BLaER1 (cell line): Measurements from ENCODE around the gene FITM2.
"Not testable (repeated sequence)": the region's sequence is repeated elsewhere in the genome, so short reads cannot be mapped to it uniquely, and the experiment has no call there.

Experiments used
- H3K27ac ChIP-seq: shearing (Covaris generic); formaldehyde crosslinking; 2 replicates; pipeline ENCODE4 v1.8.1; 2022
- H3K27me3 ChIP-seq: shearing (Covaris generic); formaldehyde crosslinking; 2 replicates; pipeline ENCODE4 v1.8.1; 2022
- H3K36me3 ChIP-seq: shearing (Covaris generic); formaldehyde crosslinking; 2 replicates; pipeline ENCODE4 v1.8.1; 2022
- H3K4me1 ChIP-seq: shearing (Covaris generic); formaldehyde crosslinking; 2 replicates; pipeline ENCODE4 v1.8.1; 2022
- H3K4me2 ChIP-seq: shearing (Covaris generic); formaldehyde crosslinking; 2 replicates; pipeline ENCODE4 v1.8.1; 2022
- H3K4me3 ChIP-seq: shearing (Covaris generic); formaldehyde crosslinking; 2 replicates; pipeline ENCODE4 v1.8.1; 2022
- H3K9ac ChIP-seq: shearing (Covaris generic); formaldehyde crosslinking; 2 replicates; pipeline ENCODE4 v1.8.1; 2022
- H3K9me3 ChIP-seq: shearing (Covaris generic); formaldehyde crosslinking; 2 replicates; pipeline ENCODE4 v1.8.1; 2022
- H4K20me1 ChIP-seq: shearing (Covaris generic); formaldehyde crosslinking; 2 replicates; pipeline ENCODE4 v1.8.1; 2022
- Cebpa-rat ChIP-seq: shearing (Covaris generic); IDR thresholded peaks from 2 replicates; pipeline ENCODE4 v1.8.1; 2022

The FITM2 gene

DNA sequence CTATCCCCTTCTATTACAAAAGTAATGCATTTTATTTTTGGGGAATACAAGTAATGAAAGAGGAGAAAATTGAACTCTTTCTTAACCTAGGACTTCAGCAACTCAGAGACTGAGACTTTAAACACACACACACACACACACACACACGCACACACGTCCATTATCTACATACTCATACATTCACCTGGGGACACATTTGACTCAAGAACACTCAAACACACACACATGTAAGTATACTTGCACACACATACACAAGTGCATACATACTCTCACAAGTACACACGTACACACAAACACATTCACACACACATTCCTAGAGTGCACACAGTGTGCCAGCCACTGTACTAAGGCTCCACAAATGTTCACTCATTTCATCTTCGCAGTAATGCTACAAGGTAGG, 23.7 kb upstream of the FITM2 start:
- TF ChIP-seq Cebpa-rat = no peak
- Histone ChIP-seq H3K4me3 (no peak overlapping the region), H3K4me1 (no peaks in the 10 kb centered on the region), H3K9me3 (no peaks in the 10 kb centered on the region), H3K27ac (no peak overlapping the region), H3K4me2 (no peak overlapping the region), H3K9ac (no peak overlapping the region), H3K27me3 (no peaks in the 10 kb centered on the region), H3K36me3 (no peaks in the 10 kb centered on the region), H4K20me1 (no peaks in the 10 kb centered on the region)

DNA sequence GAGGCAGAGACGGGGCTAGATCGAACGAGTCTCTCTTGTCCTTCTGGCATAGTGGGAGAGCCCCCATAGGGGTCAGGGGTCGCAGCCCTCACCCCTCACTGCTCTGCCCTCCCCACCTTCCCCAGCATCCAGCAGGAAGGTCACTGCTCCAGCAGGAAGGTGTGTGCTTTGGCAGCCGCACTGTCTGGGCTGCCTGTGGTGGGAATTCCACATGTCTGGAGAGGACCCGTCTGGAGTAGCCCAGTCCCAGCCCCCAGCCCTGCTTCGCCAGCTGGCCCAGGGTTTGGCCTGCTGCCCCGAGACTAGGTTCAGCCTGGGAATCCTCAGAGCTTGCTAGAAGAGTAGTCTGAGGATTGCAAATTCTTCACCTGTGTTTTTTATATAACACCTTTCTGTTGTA, 23.3 kb upstream of the FITM2 start:
- no peaks in the 10 kb centered on the region for H4K20me1 ChIP-seq
- H3K4me1 ChIP-seq = no peaks in the 10 kb centered on the region
- no peaks in the 10 kb centered on the region for H3K27me3 ChIP-seq
- H3K9me3 ChIP-seq = no peaks in the 10 kb centered on the region
- no peak for TF ChIP-seq Cebpa-rat
- no peak overlapping the region for H3K4me3 ChIP-seq
- H3K36me3 ChIP-seq = no peaks in the 10 kb centered on the region
- no peak overlapping the region for H3K4me2 ChIP-seq
- no peak overlapping the region for H3K27ac ChIP-seq
- no peak overlapping the region for H3K9ac ChIP-seq

DNA sequence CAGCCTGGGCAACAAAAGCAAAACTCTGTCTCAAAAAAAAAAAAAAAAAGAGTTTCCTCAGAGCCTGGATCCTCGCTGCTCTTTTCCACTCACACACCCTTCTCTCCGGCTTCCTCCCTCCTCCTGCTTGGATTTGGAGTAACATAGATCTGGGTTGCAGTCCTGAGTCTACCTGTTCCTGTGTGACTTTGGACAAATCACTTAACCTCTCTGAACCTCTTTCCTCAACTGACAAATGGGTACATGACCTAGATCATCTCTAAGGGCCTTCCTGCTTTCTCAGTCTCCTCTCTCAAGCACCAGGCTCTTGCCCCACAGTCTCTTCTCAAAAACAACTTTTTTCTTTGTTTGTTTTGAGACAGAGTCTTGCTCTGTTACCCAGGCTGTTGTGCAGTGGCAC, 20.2 kb upstream of the FITM2 start:
- Histone ChIP-seq H4K20me1 (no peaks in the 10 kb centered on the region), H3K9me3 (no peaks in the 10 kb centered on the region), H3K4me1 (peaks cover 8% of the 10 kb centered on the region), H3K27me3 (no peaks in the 10 kb centered on the region), H3K4me3 (no peak overlapping the region), H3K9ac (no peak overlapping the region), H3K4me2 (no peak overlapping the region), H3K27ac (no peak overlapping the region), H3K36me3 (no peaks in the 10 kb centered on the region)
- no peak for TF ChIP-seq Cebpa-rat

DNA sequence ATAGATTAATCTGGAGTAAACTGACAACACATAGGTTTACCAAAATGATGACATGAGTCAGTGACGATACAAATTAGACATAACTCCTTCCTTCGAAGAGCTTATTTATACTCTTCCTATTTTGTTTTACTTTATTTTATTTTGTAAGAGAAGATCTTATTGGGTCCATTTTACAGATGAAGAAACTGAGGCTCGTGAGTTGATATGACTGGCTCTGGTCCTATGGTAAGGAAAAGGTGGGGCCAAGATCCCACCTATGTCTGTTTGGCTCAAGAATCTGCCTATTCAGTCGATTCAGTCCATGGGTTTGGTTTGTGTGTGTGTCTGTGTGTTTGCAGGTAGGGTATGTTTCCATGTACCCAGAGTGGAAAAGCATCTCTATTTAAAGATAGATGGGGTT, 17.4 kb upstream of the FITM2 start:
- peaks cover 8% of the 10 kb centered on the region for H3K4me1 ChIP-seq
- TF ChIP-seq Cebpa-rat = no peak
- no peaks in the 10 kb centered on the region for H3K9me3 ChIP-seq
- no peak overlapping the region for H3K27ac ChIP-seq
- no peaks in the 10 kb centered on the region for H3K36me3 ChIP-seq
- no peaks in the 10 kb centered on the region for H4K20me1 ChIP-seq
- no peak overlapping the region for H3K4me2 ChIP-seq
- no peak overlapping the region for H3K4me3 ChIP-seq
- H3K27me3 ChIP-seq = no peaks in the 10 kb centered on the region
- no peak overlapping the region for H3K9ac ChIP-seq

DNA sequence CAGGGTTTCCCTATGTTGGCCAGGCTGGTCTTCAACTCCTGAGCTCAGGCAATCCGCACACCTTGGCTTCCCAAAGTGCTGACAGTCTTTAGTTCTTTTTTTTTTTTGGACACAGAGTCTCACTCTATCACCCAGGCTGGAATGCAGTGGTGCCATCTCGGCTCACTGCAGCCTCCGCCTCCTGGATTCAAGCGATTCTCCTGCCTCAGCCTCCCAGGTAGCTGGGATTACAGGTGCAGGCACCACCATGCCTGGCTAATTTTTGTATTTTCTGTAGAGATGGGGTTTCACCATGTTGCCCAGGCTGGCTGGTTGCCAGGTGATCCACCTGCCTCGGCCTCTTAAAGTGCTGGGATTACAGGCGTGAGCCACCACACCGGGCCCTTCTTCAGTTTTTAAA, 16.7 kb upstream of the FITM2 start:
- not testable (repeated sequence) for H3K36me3 ChIP-seq, H3K4me1 ChIP-seq, H3K9me3 ChIP-seq, H3K9ac ChIP-seq, H3K27me3 ChIP-seq, H3K27ac ChIP-seq, H4K20me1 ChIP-seq, H3K4me3 ChIP-seq
- peak overlapping the region; percentile 66; the same call in 1 of the 2 replicates for H3K4me2 ChIP-seq

DNA sequence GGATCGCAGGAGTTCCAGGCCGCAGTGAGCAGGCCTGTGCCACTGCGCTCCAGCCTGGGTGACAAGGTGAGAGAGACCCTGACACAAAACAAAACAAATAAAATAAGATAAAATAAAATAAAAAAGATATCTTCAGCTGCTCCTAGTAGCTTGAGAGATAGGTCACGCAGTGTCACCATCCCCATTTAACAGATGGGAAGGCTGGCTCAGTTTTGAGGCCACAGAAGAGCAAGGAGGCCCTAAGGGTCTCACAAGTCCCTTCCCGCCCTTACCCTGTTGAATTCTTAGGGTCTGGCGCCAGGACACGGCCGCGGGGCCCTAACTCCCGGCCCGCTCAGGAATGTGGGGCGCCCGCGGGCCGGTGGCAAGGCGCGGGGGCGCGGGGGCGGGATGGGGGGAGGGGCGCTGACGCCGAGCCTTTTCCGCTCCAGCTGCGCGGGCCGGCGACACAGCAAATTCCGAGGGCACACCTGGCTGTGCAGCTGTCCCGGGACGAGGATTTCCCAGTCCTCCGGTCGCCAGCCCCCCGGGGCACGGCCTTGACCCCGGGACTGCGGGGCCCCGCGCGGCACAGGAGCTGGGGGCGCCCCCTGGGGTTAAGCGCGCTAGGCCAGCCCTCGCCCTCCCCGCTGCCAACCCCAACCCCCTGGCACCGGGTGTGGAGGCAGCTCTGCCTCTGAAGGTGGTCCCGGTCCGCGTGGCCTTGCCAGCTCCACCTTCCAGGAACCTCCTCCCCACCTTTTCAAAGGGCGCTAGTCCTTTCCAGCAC, 15.6 kb upstream of the FITM2 start:
- H3K27ac ChIP-seq = no peak overlapping the region; the same call in 1 of the 2 replicates
- H3K4me2 ChIP-seq = peak overlapping the region; percentile 66
- peak overlapping the region; percentile 39; the same call in 1 of the 2 replicates for H3K4me3 ChIP-seq
- no peak overlapping the region for H3K9ac ChIP-seq
- H3K36me3 ChIP-seq = no peaks in the 10 kb centered on the region
- H3K9me3 ChIP-seq = no peaks in the 10 kb centered on the region
- H3K4me1 ChIP-seq = peaks cover 8% of the 10 kb centered on the region
- no peak for TF ChIP-seq Cebpa-rat
- no peaks in the 10 kb centered on the region for H3K27me3 ChIP-seq
- no peaks in the 10 kb centered on the region for H4K20me1 ChIP-seq

DNA sequence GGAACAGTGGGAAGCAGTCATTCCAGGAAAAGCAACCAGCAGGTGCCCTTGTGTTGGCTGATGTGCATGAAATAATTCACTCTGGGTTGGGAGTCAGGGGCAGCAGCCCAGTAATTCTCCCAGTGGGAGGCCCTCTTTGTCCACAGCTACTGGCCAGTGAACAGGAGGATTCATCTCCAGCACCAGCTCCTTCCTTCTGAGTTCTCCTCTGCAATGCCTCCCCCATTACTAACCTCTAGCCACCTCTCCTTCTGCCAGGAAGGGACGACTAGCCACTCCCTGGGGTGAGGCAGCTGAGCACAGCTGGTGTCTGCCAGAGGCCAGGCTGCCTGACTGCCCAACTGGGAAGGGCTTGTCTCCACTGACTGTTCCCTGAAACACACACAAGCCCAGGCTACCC, 13.3 kb upstream of the FITM2 start:
- no peaks in the 10 kb centered on the region for H3K36me3 ChIP-seq
- no peak overlapping the region for H3K4me3 ChIP-seq
- no peaks in the 10 kb centered on the region for H3K9me3 ChIP-seq
- H3K27me3 ChIP-seq = no peaks in the 10 kb centered on the region
- TF ChIP-seq Cebpa-rat = no peak
- H3K9ac ChIP-seq = no peak overlapping the region
- H3K27ac ChIP-seq = no peak overlapping the region
- no peak overlapping the region for H3K4me2 ChIP-seq
- H3K4me1 ChIP-seq = peaks cover 8% of the 10 kb centered on the region
- H4K20me1 ChIP-seq = no peaks in the 10 kb centered on the region

DNA sequence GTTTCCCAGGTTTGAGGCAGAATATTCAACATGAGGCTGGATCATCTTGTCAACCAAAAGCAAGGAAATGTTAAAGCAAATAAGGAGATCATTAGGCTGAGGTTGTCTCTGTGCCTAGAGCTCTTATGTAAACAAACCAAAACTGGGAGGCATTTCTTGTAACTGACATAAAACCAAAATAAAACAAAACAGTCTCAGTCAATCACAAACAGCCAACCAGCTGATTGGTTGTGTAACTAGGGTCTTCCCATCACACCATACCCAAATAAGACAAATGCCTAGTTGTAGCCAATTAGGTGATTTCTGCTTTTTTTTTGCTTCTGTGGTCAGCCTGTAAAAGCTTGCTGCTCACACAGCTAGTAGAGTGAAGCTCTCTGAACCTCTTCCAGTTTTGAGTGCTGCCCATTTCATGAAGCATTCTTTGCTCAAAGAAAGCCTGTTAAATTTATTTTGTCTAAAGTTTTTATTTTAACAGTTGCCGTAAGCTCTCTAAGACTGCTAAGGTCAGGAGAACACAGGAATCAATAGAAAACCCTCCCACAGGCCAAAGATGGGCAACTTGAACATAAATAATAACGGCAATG, 8.9 kb upstream of the FITM2 start:
- no peak for TF ChIP-seq Cebpa-rat

DNA sequence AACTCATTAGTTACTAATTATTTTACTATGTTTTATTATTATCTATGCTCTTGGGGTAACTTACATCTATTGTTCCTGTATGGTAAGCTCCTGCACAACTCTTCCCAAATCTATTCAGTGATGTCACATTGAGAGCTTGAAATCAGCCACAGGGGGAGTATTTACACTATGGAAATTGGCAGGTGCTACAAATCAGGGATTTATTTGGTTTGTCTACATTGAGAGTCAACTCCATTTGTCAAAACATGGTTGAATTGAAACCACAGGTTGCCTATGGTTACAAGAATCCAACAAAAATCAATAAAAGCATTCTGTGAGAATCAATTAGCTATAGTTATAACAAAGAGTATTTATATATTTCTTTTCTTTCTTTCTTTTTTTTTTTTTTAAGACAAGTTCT, 3.9 kb upstream of the FITM2 start:
- no peak overlapping the region for H3K9ac ChIP-seq
- no peak for TF ChIP-seq Cebpa-rat
- H3K9me3 ChIP-seq = no peaks in the 10 kb centered on the region
- H3K4me1 ChIP-seq = peaks cover 7% of the 10 kb centered on the region
- H4K20me1 ChIP-seq = no peaks in the 10 kb centered on the region; the same call in 1 of the 2 replicates
- H3K27me3 ChIP-seq = no peaks in the 10 kb centered on the region
- no peak overlapping the region for H3K27ac ChIP-seq
- H3K4me2 ChIP-seq = no peak overlapping the region
- no peaks in the 10 kb centered on the region for H3K36me3 ChIP-seq
- H3K4me3 ChIP-seq = no peak overlapping the region

More for the DNA sequence above, 8.9 kb upstream of the FITM2 start:
- Histone ChIP-seq H3K27me3 (no peaks in the 10 kb centered on the region), H3K4me3 (no peak overlapping the region), H3K4me1 (no peaks in the 10 kb centered on the region), H3K9me3 (no peaks in the 10 kb centered on the region), H3K36me3 (no peaks in the 10 kb centered on the region), H3K9ac (no peak overlapping the region), H3K27ac (no peak overlapping the region), H3K4me2 (no peak overlapping the region), H4K20me1 (no peaks in the 10 kb centered on the region)

DNA sequence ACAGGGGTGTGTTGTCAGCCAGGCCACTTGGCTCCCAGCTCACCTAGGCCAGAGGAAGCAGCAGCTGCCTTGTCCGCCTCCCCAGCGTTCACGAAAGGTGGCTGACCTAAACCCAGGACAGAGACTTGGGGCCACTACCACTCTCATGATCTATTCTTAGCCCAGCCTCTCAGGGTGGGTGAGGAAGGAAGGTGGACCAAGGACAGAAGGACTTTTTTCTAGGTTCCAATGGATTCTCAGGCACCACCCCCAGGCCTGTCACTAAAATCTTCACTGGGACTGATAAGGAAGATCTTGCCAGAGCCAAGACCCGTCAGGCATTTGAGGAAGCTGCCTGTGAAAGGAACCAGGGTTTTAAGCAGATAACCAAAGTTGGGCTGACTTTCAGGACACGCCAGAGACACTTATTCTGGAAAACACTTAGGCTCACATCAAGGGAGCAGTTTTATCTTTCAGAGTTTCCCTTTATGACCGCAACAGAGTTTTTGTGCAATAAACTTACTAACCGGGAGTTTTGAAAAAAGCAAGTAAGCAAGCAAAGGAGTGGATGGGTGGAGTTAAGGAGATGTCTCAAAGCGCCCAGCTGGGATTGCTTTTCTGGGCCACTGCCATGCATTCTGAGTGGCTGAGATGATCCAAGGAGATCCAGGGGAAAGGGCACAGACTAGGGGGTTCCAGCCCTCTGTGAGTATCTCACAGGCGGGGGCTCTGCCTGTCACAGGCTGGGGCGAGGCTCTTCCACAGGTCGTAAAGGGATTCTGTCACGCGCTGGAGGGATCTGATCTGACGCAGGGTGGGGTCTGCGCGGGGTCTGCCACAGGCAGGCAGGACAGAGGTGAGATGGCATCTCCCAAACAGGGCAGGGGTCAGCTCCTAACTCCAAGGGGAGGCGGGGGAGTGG, 989 bp downstream of the FITM2 start:
- Histone ChIP-seq H4K20me1 (peaks cover 2% of the 10 kb centered on the region; the same call in 1 of the 2 replicates), H3K9ac (peak overlapping the region; percentile 88), H3K36me3 (peaks cover 12% of the 10 kb centered on the region; the same call in 1 of the 2 replicates), H3K27ac (peak overlapping the region; percentile 79), H3K4me2 (peak overlapping the region; percentile 94), H3K4me3 (peak overlapping the region; percentile 91), H3K27me3 (no peaks in the 10 kb centered on the region), H3K9me3 (no peaks in the 10 kb centered on the region), H3K4me1 (peaks cover 13% of the 10 kb centered on the region)
- no peak for TF ChIP-seq Cebpa-rat
